NB4 (cell line): ENCODE data around the gene HS6ST3.

Source experiments
- MYC ChIP-seq: IDR thresholded peaks from 2 replicates; pipeline ENCODE4 v1.6.1; 2011; ENCODE audit warnings: low read depth, low read length
- TF ChIP-seq, protein P1 (sequence below): IDR thresholded peaks from one replicate; pipeline ENCODE4 v1.5.1; 2012; ENCODE audit warnings: low read depth, low read length

DNA sequence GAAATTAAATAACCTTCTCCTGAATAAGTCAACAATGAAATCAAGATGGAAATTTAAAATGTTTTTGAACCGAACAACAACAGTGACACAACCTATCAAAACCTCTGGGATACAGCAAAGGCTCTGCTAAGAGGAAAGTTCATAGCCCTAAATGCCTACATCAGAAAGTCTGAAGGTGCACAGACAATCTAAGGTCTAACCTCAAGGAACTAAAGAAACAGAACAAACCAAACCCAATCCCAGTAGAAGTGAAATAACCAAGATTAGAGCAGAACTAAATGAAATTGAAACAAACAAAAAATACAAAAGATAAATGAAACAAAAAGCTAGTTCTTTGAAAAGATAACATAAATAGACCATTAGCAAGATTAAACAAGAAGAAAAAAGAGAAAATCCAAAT lies 45.7 kb upstream of the HS6ST3 start:
- TF ChIP-seq, protein P1, sequence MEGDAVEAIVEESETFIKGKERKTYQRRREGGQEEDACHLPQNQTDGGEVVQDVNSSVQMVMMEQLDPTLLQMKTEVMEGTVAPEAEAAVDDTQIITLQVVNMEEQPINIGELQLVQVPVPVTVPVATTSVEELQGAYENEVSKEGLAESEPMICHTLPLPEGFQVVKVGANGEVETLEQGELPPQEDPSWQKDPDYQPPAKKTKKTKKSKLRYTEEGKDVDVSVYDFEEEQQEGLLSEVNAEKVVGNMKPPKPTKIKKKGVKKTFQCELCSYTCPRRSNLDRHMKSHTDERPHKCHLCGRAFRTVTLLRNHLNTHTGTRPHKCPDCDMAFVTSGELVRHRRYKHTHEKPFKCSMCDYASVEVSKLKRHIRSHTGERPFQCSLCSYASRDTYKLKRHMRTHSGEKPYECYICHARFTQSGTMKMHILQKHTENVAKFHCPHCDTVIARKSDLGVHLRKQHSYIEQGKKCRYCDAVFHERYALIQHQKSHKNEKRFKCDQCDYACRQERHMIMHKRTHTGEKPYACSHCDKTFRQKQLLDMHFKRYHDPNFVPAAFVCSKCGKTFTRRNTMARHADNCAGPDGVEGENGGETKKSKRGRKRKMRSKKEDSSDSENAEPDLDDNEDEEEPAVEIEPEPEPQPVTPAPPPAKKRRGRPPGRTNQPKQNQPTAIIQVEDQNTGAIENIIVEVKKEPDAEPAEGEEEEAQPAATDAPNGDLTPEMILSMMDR = no peak
- no peak for TF ChIP-seq MYC
